Measurements from ENCODE around the gene CD74. TPM values are rescaled to one million over a fixed set of nuclear protein-coding genes. Genes with fewer than 3 reads are reported as not detected.
A peak's percentile ranks its signal among the peaks of the same experiment; 100 is the strongest.

The CD74 gene
- total and polyA plus RNA-seq, 2 of the 13 experiments (the other 11 are each of a cell fraction or from before 2014, with no cell fraction given) = 34.1 to 84.4 TPM

DNA sequence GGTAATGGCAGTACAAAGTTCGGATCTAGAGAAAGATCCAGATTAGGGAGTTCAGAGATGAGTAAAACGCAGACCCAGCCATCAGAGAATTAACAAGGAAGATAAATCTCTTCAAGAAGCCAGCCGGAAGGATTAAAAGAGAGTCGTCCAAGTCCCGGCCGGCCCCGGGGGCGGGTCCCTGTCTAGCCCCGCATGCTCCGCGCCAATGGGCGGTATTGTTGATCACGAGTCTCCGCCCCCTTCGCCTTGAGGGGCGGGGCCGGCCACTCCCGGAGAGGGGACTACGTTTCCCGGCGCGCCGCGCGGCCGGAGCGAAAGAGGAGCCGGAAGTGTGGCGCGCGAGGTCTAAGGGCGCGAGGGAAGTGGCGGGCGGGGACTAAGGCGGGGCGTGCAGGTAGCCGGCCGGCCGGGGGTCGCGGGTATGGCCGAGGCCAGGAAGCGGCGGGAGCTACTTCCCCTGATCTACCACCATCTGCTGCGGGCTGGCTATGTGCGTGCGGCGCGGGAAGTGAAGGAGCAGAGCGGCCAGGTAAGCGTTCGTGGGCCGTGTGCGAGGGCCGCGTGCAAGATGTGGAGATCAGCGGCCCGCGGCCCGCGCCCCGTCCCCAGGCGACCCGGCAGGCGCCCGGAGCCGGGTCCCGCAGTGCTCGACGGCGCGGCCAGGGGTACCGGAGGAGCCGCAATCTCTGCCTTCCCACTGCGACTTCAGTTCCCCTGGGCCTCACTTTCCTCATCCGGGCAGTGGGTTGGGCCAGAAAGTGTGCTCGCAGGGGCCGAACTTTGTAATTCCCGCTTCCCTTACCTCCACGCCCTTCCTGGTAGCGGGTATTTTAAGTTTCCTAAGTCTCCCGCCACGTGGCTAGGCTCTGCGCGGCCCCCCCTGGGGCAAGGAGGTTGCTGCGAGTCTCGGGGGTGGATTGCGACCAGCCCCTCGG lies 55.1 kb downstream of the CD74 start, which contains the start of gene TCOF1 (continued):
- TF ChIP-seq WIZ (CRISPR knock-in tag; IDR thresholded peaks at IDR 0.05) = 0 out of 2 replicates have a peak, but pooled peaks have one; percentile 24
- TF ChIP-seq DMAP1 (CRISPR knock-in tag; IDR thresholded peaks at IDR 0.05) = 0 out of 2 replicates have a peak, but pooled peaks have one; percentile 62
- TF ChIP-seq IRF1 (CRISPR knock-in tag; IDR thresholded peaks at IDR 0.05; ENCODE audit: low read depth) = no peak
- TF ChIP-seq SP2 (CRISPR knock-in tag; IDR thresholded peaks at IDR 0.05) = peak; percentile 54
- peak; percentile 52; the same call in 1 of the 2 replicates for TF ChIP-seq ZNF274 (CRISPR knock-in tag; IDR thresholded peaks at IDR 0.05)
- TF ChIP-seq ZNF562 (CRISPR knock-in tag; IDR thresholded peaks at IDR 0.05; ENCODE audit: borderline replicate concordance) = peak; percentile 68; the same call in 1 of the 2 replicates
- TF ChIP-seq ZNF644 (CRISPR knock-in tag; IDR thresholded peaks at IDR 0.05; ENCODE audit: low read depth) = no peak
- peak; percentile 92 for TF ChIP-seq ELF1 (CRISPR knock-in tag; IDR thresholded peaks at IDR 0.05)
- no peak; the same call in 1 of the 2 replicates for TF ChIP-seq ZNF256 (CRISPR knock-in tag; conservative IDR thresholded peaks at IDR 0.05)
- no peak for TF ChIP-seq ZNF337 (CRISPR knock-in tag; IDR thresholded peaks at IDR 0.05; ENCODE audit: borderline replicate concordance, low read depth)
- TF ChIP-seq LRRFIP1 (CRISPR knock-in tag; conservative IDR thresholded peaks at IDR 0.05) = no peak
- TF ChIP-seq SAFB2 (CRISPR knock-in tag; IDR thresholded peaks at IDR 0.05; ENCODE audit: borderline replicate concordance, low read depth) = no peak
- no peak for TF ChIP-seq HINFP (CRISPR knock-in tag; IDR thresholded peaks at IDR 0.05; ENCODE audit: low read depth)
- no peak for TF ChIP-seq POGZ (CRISPR knock-in tag; IDR thresholded peaks at IDR 0.05)
- TF ChIP-seq, protein P1, sequence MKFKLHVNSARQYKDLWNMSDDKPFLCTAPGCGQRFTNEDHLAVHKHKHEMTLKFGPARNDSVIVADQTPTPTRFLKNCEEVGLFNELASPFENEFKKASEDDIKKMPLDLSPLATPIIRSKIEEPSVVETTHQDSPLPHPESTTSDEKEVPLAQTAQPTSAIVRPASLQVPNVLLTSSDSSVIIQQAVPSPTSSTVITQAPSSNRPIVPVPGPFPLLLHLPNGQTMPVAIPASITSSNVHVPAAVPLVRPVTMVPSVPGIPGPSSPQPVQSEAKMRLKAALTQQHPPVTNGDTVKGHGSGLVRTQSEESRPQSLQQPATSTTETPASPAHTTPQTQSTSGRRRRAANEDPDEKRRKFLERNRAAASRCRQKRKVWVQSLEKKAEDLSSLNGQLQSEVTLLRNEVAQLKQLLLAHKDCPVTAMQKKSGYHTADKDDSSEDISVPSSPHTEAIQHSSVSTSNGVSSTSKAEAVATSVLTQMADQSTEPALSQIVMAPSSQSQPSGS (CRISPR knock-in tag; IDR thresholded peaks at IDR 0.05) = no peak
- TF ChIP-seq TAF15 (IDR thresholded peaks at IDR 0.05; ENCODE audit: low read depth, low read length, poor library complexity, severe bottlenecking) = no peak
- TF ChIP-seq HNRNPH1 (optimal IDR thresholded peaks at IDR 0.05; ENCODE audit: low read depth, low read length) = no peak
- TF ChIP-seq ZSCAN21 (CRISPR knock-in tag; IDR thresholded peaks at IDR 0.05; ENCODE audit: borderline replicate concordance) = peak; percentile 56; the same call in 1 of the 2 replicates
- no peak for TF ChIP-seq ZNF496 (CRISPR knock-in tag; IDR thresholded peaks at IDR 0.05; ENCODE audit: insufficient replicate concordance)
- no peak for TF ChIP-seq EP300 (IDR thresholded peaks at IDR 0.05; ENCODE audit: low read depth in 2 of 2, low read length in 2 of 2)
- TF ChIP-seq EP300 (CRISPR knock-in tag; IDR thresholded peaks at IDR 0.05; ENCODE audit: borderline replicate concordance) = no peak
- no peak; the same call in 1 of the 2 replicates for TF ChIP-seq TOE1 (CRISPR knock-in tag; IDR thresholded peaks at IDR 0.05)
- TF ChIP-seq SNAI1 (CRISPR knock-in tag; IDR thresholded peaks at IDR 0.05; ENCODE audit: borderline replicate concordance) = no peak
- TF ChIP-seq MLLT10 (CRISPR knock-in tag; IDR thresholded peaks at IDR 0.05) = no peak

All from HepG2 (cell line).